Subcutaneous adipose tissue (tissue), 4 donors: ENCODE data around the gene HGF. TPM values are rescaled to one million over a fixed set of nuclear protein-coding genes. Genes with fewer than 3 reads are reported as not detected.

Experiments used
- total RNA-seq, 4 donors: library from RNA; depleted of rRNA; stranded (reverse); fragments of >200 nt; gene quantifications; one replicate each; pipeline ENCODE4 v1.1.0, GENCODE V29; 2016
- TF ChIP-seq, protein P1 (sequence below): fragments of 450-650 bp; IDR thresholded peaks from one replicate; pipeline ENCODE4 v1.5.1; 2016; ENCODE audit warnings: low read depth, mild to moderate bottlenecking, control low read depth, antibody characterized with exemption, moderate library complexity

Gene HGF
- total RNA-seq, 4 donors from 2014 or later: 2.1 to 20.6 (median 7.9) TPM

DNA sequence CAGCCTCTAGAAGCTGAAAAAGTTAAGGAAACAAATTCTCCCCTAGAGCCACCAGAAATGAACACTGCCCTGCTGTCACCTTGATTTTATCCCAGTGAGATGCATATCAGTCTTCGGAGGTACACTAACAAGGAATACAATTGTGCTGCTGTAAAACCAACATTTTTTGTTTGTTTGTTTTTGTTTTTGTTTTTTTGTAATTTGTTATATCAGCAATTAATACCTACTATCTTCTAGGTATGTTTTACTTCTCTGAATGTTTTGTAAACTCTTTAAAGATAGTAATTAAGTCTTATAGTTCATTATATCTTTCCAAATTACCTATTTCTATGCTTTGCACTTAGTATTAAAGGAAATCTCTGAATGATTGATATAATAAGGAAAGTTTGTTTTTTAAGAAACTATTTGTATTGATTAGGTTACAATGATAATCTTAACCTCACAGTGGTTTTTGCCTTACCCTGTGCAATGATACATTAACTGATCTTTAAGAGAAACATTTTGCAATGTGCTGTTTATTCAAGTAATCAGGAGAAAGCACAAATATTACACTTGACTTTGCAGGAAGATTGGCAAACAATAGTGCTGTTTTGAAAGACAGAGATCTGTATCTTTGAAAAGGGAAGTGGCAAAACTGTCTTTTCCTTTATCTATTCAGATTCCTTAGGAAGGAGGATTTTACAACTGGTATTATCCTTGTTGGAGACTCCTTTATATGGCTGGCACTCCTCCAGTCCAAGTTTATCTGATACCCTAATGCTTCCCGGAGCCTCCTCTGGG is 11.3 kb upstream of the HGF start:
- TF ChIP-seq, protein P1, sequence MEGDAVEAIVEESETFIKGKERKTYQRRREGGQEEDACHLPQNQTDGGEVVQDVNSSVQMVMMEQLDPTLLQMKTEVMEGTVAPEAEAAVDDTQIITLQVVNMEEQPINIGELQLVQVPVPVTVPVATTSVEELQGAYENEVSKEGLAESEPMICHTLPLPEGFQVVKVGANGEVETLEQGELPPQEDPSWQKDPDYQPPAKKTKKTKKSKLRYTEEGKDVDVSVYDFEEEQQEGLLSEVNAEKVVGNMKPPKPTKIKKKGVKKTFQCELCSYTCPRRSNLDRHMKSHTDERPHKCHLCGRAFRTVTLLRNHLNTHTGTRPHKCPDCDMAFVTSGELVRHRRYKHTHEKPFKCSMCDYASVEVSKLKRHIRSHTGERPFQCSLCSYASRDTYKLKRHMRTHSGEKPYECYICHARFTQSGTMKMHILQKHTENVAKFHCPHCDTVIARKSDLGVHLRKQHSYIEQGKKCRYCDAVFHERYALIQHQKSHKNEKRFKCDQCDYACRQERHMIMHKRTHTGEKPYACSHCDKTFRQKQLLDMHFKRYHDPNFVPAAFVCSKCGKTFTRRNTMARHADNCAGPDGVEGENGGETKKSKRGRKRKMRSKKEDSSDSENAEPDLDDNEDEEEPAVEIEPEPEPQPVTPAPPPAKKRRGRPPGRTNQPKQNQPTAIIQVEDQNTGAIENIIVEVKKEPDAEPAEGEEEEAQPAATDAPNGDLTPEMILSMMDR: no peak

DNA sequence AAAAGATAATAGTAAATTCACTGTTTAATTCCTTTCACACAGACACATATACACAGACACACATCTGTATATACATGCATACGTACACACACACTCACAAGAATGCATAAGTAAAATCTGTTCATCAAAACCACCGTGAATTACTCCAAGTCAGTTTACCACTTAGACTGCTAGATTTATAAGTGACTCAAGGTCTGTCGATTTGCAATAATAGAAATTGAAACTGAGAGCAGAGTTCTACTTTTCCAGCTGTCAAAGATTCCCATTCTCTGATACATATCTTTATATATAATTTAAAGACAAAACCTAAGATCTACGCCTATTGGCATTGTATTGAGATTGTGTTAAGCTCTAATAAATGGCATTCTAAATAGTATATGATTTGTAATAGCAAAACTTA is 9.9 kb upstream of the HGF start:
- TF ChIP-seq, protein P1: no peak

DNA sequence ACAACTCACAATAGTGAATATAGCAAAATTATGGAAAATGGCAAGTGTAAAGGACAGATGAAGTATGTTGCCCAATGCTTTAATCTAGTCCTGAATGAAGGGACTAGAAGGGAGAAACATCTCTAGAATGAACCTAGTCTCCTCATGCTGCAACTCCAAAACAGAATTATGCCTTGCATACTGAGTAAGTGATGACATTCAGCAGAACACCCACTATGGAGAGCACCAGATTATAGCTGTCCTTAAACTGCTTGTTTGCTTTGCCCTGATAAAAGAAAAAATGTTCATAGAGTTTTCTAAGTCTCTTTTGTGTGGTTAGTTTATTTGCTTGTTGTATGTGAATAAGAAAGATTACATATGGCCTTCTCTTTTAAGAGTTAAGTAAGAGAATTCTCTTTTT is 7.8 kb upstream of the HGF start:
- TF ChIP-seq, protein P1: no peak

DNA sequence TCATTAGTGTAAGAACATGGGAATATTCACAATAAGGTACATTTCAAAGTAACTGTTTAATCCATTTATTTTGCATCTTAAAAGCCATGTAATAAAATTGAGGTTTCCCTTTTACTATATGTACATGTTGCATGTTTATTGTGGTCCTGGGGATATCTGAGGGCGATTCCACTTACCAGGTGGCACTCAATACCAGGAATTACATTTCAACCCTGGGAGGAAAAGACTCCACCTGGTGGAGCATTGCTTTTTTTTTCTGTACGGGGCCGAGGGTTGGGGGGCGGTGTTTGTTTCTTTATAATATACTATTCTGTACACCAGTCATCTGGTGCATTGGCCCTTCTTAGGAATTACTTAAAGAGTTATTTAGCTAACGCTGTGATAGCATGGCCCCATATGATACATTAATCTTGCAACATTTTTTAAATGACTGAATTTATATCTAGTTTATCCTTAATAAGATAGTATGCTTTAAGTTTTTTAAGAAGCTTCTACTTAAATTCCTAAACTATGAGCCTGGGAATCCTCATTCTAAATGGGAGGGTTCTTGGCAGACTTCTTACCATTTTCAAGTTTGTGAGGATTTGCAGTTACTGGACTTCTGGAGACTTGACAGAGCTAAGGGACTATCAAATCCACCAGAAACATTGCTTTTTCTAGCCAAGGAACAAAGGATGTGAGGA is 7.2 kb upstream of the HGF start:
- TF ChIP-seq, protein P1: no peak

DNA sequence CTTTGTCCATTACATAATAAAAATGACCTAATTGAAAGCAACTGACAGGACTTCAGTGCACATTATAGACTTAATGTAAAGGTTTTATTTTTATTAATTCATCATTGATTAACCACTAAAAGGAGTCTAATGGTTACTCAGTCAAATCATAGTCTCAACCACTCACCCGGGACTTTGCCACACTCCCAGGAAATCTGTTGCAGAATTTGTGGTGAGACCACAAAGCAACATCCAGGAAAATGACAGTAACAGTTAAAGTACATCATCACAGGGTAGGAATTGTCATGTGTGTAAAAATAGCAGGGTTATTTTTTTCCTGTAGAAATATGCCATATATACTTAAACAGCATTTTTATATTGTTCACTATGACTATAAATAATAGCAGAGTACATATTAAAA is 6.3 kb upstream of the HGF start:
- TF ChIP-seq, protein P1: no peak

DNA sequence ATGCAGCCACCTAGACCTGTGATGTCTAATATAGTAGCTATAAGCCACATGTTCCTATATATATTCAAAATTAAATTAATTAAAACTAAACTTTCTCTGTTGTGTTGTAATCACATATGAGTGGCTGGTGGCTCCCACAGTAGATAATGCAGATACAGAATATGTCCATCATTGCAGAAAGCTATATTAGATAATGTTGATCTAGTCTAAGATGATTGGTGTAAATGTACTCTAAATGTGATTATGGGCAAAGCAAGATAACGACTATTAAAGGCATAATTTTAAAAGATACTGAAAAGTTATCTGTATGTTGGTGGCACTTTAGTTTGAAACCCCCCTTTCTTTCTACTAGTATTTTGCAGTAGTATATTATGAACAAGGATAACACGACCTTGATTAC is 5.7 kb upstream of the HGF start:
- TF ChIP-seq, protein P1: no peak

DNA sequence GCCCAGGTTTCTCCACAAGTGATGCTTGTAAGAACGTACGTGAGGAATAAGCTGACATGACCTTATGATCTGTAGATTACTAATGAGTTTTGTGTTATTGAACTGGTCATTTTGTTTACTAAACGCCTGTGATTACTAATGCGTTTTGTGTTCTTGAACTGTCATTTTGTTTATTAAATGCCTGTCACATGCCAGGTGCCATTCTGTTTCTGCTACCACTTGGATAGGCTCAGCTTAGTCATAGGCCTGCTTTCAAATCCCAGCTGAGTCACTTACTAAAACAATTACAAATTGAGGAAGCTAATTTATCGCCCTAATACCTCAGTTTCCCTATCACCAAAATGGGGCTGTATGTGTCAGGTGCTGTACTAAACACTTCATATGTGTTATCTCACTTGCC is 4.7 kb upstream of the HGF start:
- TF ChIP-seq, protein P1: no peak
